GM12892 (cell line): Measurements from ENCODE around the gene C10orf90.

Experiments
- POLR2A ChIP-seq: IDR thresholded peaks from 2 replicates; pipeline ENCODE4 v1.6.1; 2011; ENCODE audit warnings: low read depth, low read length, control low read depth
- POLR2AphosphoS5 ChIP-seq: IDR thresholded peaks from 2 replicates; pipeline ENCODE4 v1.6.1; 2011; ENCODE audit warnings: low read depth, low read length, control low read depth
- TAF1 ChIP-seq: IDR thresholded peaks from 2 replicates; pipeline ENCODE4 v1.6.1; 2011; ENCODE audit warnings: low read depth, mild to moderate bottlenecking, control low read depth, low read length, borderline replicate concordance

DNA sequence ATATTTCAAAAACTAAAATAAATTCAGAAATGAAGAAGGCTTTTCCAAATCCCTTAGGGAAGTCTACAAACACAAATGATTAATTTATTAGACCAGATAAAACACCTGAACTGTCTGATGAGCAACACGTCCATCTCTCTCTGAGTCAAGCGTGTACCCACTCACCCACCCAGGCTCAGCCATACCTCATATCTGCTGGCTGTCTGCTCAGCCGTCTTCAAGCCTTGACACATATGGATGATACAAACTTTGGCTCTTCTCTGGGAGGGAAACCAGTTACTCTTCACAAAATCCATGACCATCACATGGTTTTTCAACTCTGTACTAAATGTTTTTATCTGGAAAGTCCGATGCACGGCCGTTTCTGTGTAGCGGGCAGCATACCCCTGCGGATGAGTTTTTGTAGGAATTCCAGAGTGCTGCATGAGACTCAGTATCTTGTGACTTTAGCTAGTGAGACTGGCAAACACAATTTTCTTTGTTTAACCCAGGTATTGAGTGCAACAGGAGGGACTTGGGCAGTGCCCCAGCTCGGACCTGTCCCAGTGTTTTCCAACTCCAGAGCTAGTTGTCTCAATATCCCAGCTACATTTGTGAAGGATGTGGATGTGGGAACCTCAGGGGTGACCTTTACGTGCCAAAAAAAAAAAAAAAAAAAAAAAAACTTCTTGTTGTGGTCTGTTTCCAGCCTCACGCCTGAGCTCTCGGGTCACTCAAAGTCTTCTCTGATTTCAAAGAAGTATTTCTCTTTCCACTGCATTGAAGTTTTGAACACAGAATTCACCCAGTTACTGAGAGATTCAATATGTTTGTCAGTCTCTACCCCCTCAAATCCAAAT is at the start of gene C10orf90:
- TF ChIP-seq POLR2A (no peak), TAF1 (no peak), POLR2AphosphoS5 (no peak)
